GM12878 (cell line): ENCODE measurements around the gene KIF25. TPM values are rescaled to one million over a fixed set of nuclear protein-coding genes. Genes with fewer than 3 reads are reported as not detected.

ENCODE experiments used
- ATAC-seq: fragments of 200-7000 bp; cut with Tn5 transposase; 3 replicates; pipeline ENCODE4 v1.9.1; 2020; ENCODE audit warnings: mild to moderate bottlenecking, moderate library complexity
- BruUV-seq: library from RNA; stranded (reverse); fragments of 400-500 nt; replicated peaks from 2 replicates; lab custom pipeline; 2021; lab: Mats Ljungman, UMichigan
- CTCF ChIA-PET: fragments of 300-600 bp; sonication (Branson Sonifier 250); formaldehyde crosslinking; extraction: SDS; loops from one replicate; lab custom pipeline; 2021; ENCODE audit warnings: inconsistent platforms; lab: Yijun Ruan, JAX
- POLR2A ChIA-PET: fragments of 350-600 bp; formaldehyde crosslinking; extraction: SDS; loops from one replicate; lab custom pipeline; 2021; ENCODE audit warnings: inconsistent platforms; lab: Charles Lee
- RAD21 ChIA-PET: fragments of 300-600 bp; sonication (Branson Sonifier 250); formaldehyde crosslinking; loops from one replicate; lab custom pipeline; 2023; ENCODE audit warnings: antibody characterized with exemption; ENCODE audit not compliant: unreplicated experiment; lab: Charles Lee
- SMC1A ChIA-PET: fragments of 300-600 bp; sonication (Branson Sonifier 250); formaldehyde crosslinking; loops from one replicate; lab custom pipeline; 2023; ENCODE audit not compliant: unreplicated experiment, uncharacterized antibody; lab: Charles Lee
- DNase-seq: peaks from one replicate; pipeline ENCODE4 v3.0.0-alpha.2; 2011; ENCODE audit warnings: low read depth, low spot score
- FAIRE-seq: peaks from 3 replicates; lab custom pipeline; 2011; peaks lifted over from hg19 to GRCh38; lab: Jason Lieb, UNC
- H2AFZ ChIP-seq: 2 replicates; pipeline ENCODE4 v1.6.0; 2011; ENCODE audit warnings: low read depth, low read length, control low read depth; ENCODE audit not compliant: control insufficient read depth
- H3K27ac ChIP-seq: 2 replicates; pipeline ENCODE4 v1.5.1; 2011; ENCODE audit warnings: control low read depth; ENCODE audit not compliant: control insufficient read depth, insufficient read depth
- H3K27me3 ChIP-seq, 2 experiments: replicated peaks in 1 of 2; 2 replicates each; pipeline versions ENCODE4 v1.6.0 to v1.6.1; 2011; ENCODE audit warnings: low read length in 1 of 2; ENCODE audit not compliant: control insufficient read depth in 2 of 2, insufficient read depth in 2 of 2
- H3K36me3 ChIP-seq, 2 experiments: 2 replicates each; pipeline ENCODE4 v1.5.1; 2011; ENCODE audit warnings: low read length in 1 of 2; ENCODE audit not compliant: control insufficient read depth in 2 of 2, insufficient read depth in 2 of 2
- H3K4me1 ChIP-seq: 2 replicates; pipeline ENCODE4 v1.6.1; 2011; ENCODE audit warnings: mild to moderate bottlenecking, low read length, moderate library complexity, mixed read lengths; ENCODE audit not compliant: control insufficient read depth, insufficient read depth
- H3K4me2 ChIP-seq: 2 replicates; pipeline ENCODE4 v1.6.0; 2011; ENCODE audit warnings: control low read depth; ENCODE audit not compliant: control insufficient read depth, insufficient read depth
- H3K4me3 ChIP-seq: fragments of 200-600 bp; sonication (generic); 2 replicates; pipeline ENCODE4 v1.5.1; 2016
- H3K79me2 ChIP-seq: 2 replicates; pipeline ENCODE4 v1.6.0; 2011; ENCODE audit warnings: low read length; ENCODE audit not compliant: control insufficient read depth, insufficient read depth
- H3K9ac ChIP-seq: 2 replicates; pipeline ENCODE4 v1.8.0; 2011; ENCODE audit warnings: low read length, control low read depth, mixed read lengths; ENCODE audit not compliant: control insufficient read depth, insufficient read depth
- H3K9me3 ChIP-seq: replicated peaks from 3 replicates; pipeline ENCODE4 v1.5.1; 2011; ENCODE audit warnings: mild to moderate bottlenecking, low read length; ENCODE audit not compliant: control insufficient read depth, insufficient read depth
- H4K20me1 ChIP-seq: 2 replicates; pipeline ENCODE4 v1.6.0; 2011; ENCODE audit not compliant: control insufficient read depth, insufficient read depth
- ATF3 ChIP-seq: IDR thresholded peaks from 2 replicates; pipeline ENCODE4 v1.6.1; 2011; ENCODE audit warnings: low read depth, mild to moderate bottlenecking, low read length, moderate library complexity, borderline replicate concordance; ENCODE audit errors: extremely low read depth
- ATF7 ChIP-seq: fragments of 450-650 bp; IDR thresholded peaks from 2 replicates; pipeline ENCODE4 v1.6.1; 2016; ENCODE audit warnings: low read depth, mild to moderate bottlenecking
- CEBPB ChIP-seq, 2 experiments: fragments of 150-350 bp in 1 of 2; IDR thresholded peaks; 2 replicates each; pipeline ENCODE4 v1.6.1; 2012 to 2014; ENCODE audit warnings: low read depth in 2 of 2, low read length in 2 of 2, borderline replicate concordance in 1 of 2, inconsistent platforms in 1 of 2
- ETV6 ChIP-seq, 2 experiments: fragments of 450-650 bp in 1 of 2; IDR thresholded peaks in 1 of 2; conservative IDR thresholded peaks in 1 of 2; 2 replicates each; pipeline ENCODE4 v1.6.1; 2014; ENCODE audit warnings: antibody characterized with exemption in 1 of 2, borderline replicate concordance in 1 of 2, low read depth in 1 of 2, mild to moderate bottlenecking in 1 of 2, moderate library complexity in 1 of 2
- IKZF2 ChIP-seq, 2 experiments: fragments of 450-650 bp; IDR thresholded peaks; 2 replicates each; pipeline ENCODE4 v1.6.1; 2017; ENCODE audit warnings: mild to moderate bottlenecking in 2 of 2, moderate library complexity in 2 of 2
- MEF2B ChIP-seq: fragments of 450-650 bp; IDR thresholded peaks from 2 replicates; pipeline ENCODE4 v1.6.1; 2018; ENCODE audit warnings: mild to moderate bottlenecking, moderate library complexity; ENCODE audit not compliant: partially characterized antibody, poor library complexity, severe bottlenecking
- POLR2AphosphoS5 ChIP-seq: IDR thresholded peaks from 2 replicates; pipeline ENCODE4 v1.6.1; 2011; ENCODE audit warnings: mild to moderate bottlenecking, low read length, inconsistent platforms
- RAD51 ChIP-seq: fragments of 450-650 bp; IDR thresholded peaks from 2 replicates; pipeline ENCODE4 v1.6.1; 2016; ENCODE audit warnings: moderate library complexity, mild to moderate bottlenecking, inconsistent platforms
- SPI1 ChIP-seq: IDR thresholded peaks from 2 replicates; pipeline ENCODE4 v1.6.1; 2011; ENCODE audit warnings: low read depth, mild to moderate bottlenecking, low read length, moderate library complexity, borderline replicate concordance; ENCODE audit not compliant: insufficient read depth
- SRF ChIP-seq, 2 experiments: IDR thresholded peaks; 2 replicates each; pipeline ENCODE4 v1.6.1; 2011; ENCODE audit warnings: low read depth in 2 of 2, low read length in 2 of 2, mild to moderate bottlenecking in 1 of 2, moderate library complexity in 1 of 2
- STAT3 ChIP-seq: IDR thresholded peaks from 2 replicates; pipeline ENCODE4 v1.6.1; 2011; ENCODE audit warnings: low read depth, low read length, improper control_type of control experiment
- USF2 ChIP-seq: IDR thresholded peaks from 2 replicates; pipeline ENCODE4 v1.6.1; 2011; ENCODE audit warnings: low read depth, low read length, improper control_type of control experiment, borderline replicate concordance
- WGBS: methylation state at CpG from one replicate; pipeline ENCODE4 v1.1.6; 2016; ENCODE audit warnings: low lambda C conversion rate; ENCODE audit not compliant: insufficient replicate concordance, insufficient coverage; ENCODE audit errors: missing lambda C conversion rate; 5-methylcytosine and 5-hydroxymethylcytosine counted together
- in situ Hi-C: fragments of 300-500 bp; cut with MboI; formaldehyde crosslinking; loops from 9 replicates; pipeline ENCODE4 v1.14.3; 2018; ENCODE audit warnings: mixed read lengths
- intact Hi-C: fragments of 100-400 bp; cut with micrococcal nuclease; formaldehyde crosslinking; loops from one replicate; pipeline ENCODE4 v1.14.2; 2022; ENCODE audit not compliant: unreplicated experiment
- polyA plus RNA-seq, 11 experiments: library from polyadenylated mRNA; depleted of rRNA in 4 of 11; unstranded in 6 of 11; stranded (reverse) in 5 of 11; fragments of >200 nt; fragmentation: Nextera tagmentation in 4 of 11; fragmentation: Illumina TruSeq in 1 of 11; extraction: Ambion mirVana in 4 of 11; extraction: Trizol in 1 of 11; gene quantifications; 1 replicate in 1 of 11; 2 replicates in 10 of 11; pipeline versions ENCODE4 v1.2.1 to v1.2.3, GENCODE V29; 2011 to 2016; ENCODE audit warnings: inconsistent platforms in 2 of 11, missing spikeins in 2 of 11, low read depth in 1 of 11
- total RNA-seq, 4 experiments: library from RNA; depleted of rRNA in 3 of 4; stranded (reverse); fragments of >200 nt in 3 of 4; fragmentation: Illumina TruSeq in 1 of 4; extraction: Trizol in 1 of 4; gene quantifications; 2 replicates each; pipeline versions ENCODE4 v1.2.1 to v1.2.3, GENCODE V29; 2013 to 2021

Gene KIF25
- total and polyA plus RNA-seq, 10 of the 15 experiments (the other 5 are each of a cell fraction or from before 2014, with no cell fraction given): not detected

GRCh38 chr6:168016721-168017525, 19.5 kb downstream of the KIF25 start:
- Histone ChIP-seq H3K9me3 (peaks cover 1% of the 10 kb centered on the region; the same call in 2 of the 3 replicates), H3K4me3 (no peak overlapping the region), H3K27me3 (no peaks in the 10 kb centered on the region), H4K20me1 (no peaks in the 10 kb centered on the region), H2AFZ (no peak overlapping the region), H3K36me3 (no peaks in the 10 kb centered on the region), H3K4me1 (no peaks in the 10 kb centered on the region), H3K9ac (no peak overlapping the region), H3K27ac (no peak overlapping the region), H3K79me2 (no peaks in the 10 kb centered on the region), H3K4me2 (no peak overlapping the region)
- ChIA-PET CTCF (no interaction called here), POLR2A (no interaction called here), SMC1A (no interaction called here), RAD21 (no interaction called here)
- FAIRE-seq (no peak), ATAC-seq (no peak), DNase-seq (no peak)
- WGBS: 45% methylated on average over 18 of the region's 18 CpGs
- in situ Hi-C loops (no loop called here), intact Hi-C loops (no loop called here)
- TF ChIP-seq SRF (IDR thresholded peaks at IDR 0.05; ENCODE audit: low read depth in 2 of 2, low read length in 2 of 2) (no peak), MEF2B (no peak), IKZF2 (IDR thresholded peaks at IDR 0.05) (no peak), ETV6 (conservative IDR thresholded peaks at IDR 0.05 in 1 of 2, IDR thresholded peaks at IDR 0.05 in 1 of 2; ENCODE audit: borderline replicate concordance in 1 of 2, low read depth in 1 of 2) (no peak), ATF7 (no peak), POLR2AphosphoS5 (no peak), RAD51 (no peak), SPI1 (no peak), CEBPB (IDR thresholded peaks at IDR 0.05; ENCODE audit: borderline replicate concordance in 1 of 2, low read depth in 2 of 2, low read length in 2 of 2) (no peak), USF2 (no peak), ATF3 (no peak), STAT3 (no peak)
- no TSS peak for BruUV-seq
